HEK293 (cell line): ENCODE data around the gene CDC42EP3.

ENCODE experiments used
- GLI4 ChIP-seq: fragments of 450-650 bp; formaldehyde crosslinking; IDR thresholded peaks from 2 replicates; pipeline ENCODE4 v1.5.1; 2016; ENCODE audit warnings: missing biosample characterization, missing genetic modification characterization
- ZBTB7A ChIP-seq: fragments of 450-650 bp; formaldehyde crosslinking; IDR thresholded peaks from 2 replicates; pipeline ENCODE4 v1.5.1; 2016; ENCODE audit warnings: low read depth, missing biosample characterization, missing genetic modification characterization
- ZBTB8A ChIP-seq: fragments of 450-650 bp; formaldehyde crosslinking; IDR thresholded peaks from 2 replicates; pipeline ENCODE4 v1.5.1; 2016; ENCODE audit warnings: missing biosample characterization, missing genetic modification characterization
- ZNF221 ChIP-seq: fragments of 450-650 bp; formaldehyde crosslinking; IDR thresholded peaks from 2 replicates; pipeline ENCODE4 v1.5.1; 2017; ENCODE audit warnings: missing biosample characterization, missing genetic modification characterization, borderline replicate concordance
- ZNF488 ChIP-seq: fragments of 450-650 bp; formaldehyde crosslinking; IDR thresholded peaks from 2 replicates; pipeline ENCODE4 v1.5.1; 2016; ENCODE audit warnings: missing biosample characterization, missing genetic modification characterization
- ZNF558 ChIP-seq: fragments of 450-650 bp; formaldehyde crosslinking; IDR thresholded peaks from 2 replicates; pipeline ENCODE4 v1.5.1; 2016; ENCODE audit warnings: missing biosample characterization, missing genetic modification characterization
- ZNF626 ChIP-seq: fragments of 450-650 bp; sonication (Bioruptor Pico); formaldehyde crosslinking; IDR thresholded peaks from 2 replicates; pipeline ENCODE4 v1.5.1; 2018; ENCODE audit warnings: missing biosample characterization, missing genetic modification characterization, inconsistent platforms

GRCh38 chr2:37686792-37687526 lies 15.5 kb upstream of the CDC42EP3 start:
- no peak for TF ChIP-seq GLI4 (tag by site-specific recombination)
- no peak for TF ChIP-seq ZNF488
- no peak for TF ChIP-seq ZBTB7A (tag by site-specific recombination)
- no peak for TF ChIP-seq ZNF558 (tag by site-specific recombination)
- TF ChIP-seq ZNF221 (tag by site-specific recombination), result no peak
- TF ChIP-seq ZBTB8A, result no peak
- no peak for TF ChIP-seq ZNF626 (tag by site-specific recombination)
